Measurements from ENCODE around the gene LRGUK. TPM values are rescaled to one million over a fixed set of nuclear protein-coding genes. Genes with fewer than 3 reads are reported as not detected.

LRGUK gene
- total and polyA plus RNA-seq, 2 donors (not counting 3 experiments of a cell fraction or from before 2014, with no cell fraction given) = 0.10 to 0.11 TPM

- FAIRE-seq (no peak), DNase-seq (ENCODE audit: low read depth, low spot score) (no peak)
- no peak overlapping the region for H3K27ac ChIP-seq (ENCODE audit: insufficient read depth, low read depth, low read length)
- H3K9ac ChIP-seq (replicated peaks; ENCODE audit: extremely low read depth, insufficient read depth, low read length) = no peak overlapping the region
- no peak overlapping the region for H3K4me3 ChIP-seq (replicated peaks in 1 of 3; ENCODE audit: insufficient read depth in 1 of 3, low read depth in 1 of 3, low read length in 3 of 3)
- H3K4me1 ChIP-seq (ENCODE audit: control insufficient read depth, extremely low read depth, insufficient read depth, low read length) = no peaks in the 10 kb centered on the region
- H3K9me3 ChIP-seq (replicated peaks; ENCODE audit: control insufficient read depth, insufficient read depth, low read length) = no peaks in the 10 kb centered on the region
- dilution Hi-C loops (cut with MboI; ENCODE audit: extremely low pct_ligation_motif_present, low sequenced_read_pairs) (no loop called here), intact Hi-C loops (cut with micrococcal nuclease) (no loop called here)
- no peaks in the 10 kb centered on the region for H3K36me3 ChIP-seq (ENCODE audit: control insufficient read depth in 2 of 2, extremely low read depth in 1 of 2, insufficient read depth in 2 of 2, low read length in 2 of 2)
- H2AFZ ChIP-seq (ENCODE audit: low read depth, low read length) = no peak overlapping the region
- no peak for TF ChIP-seq JUN (IDR thresholded peaks at IDR 0.05; ENCODE audit: borderline replicate concordance, insufficient read depth, insufficient read length, low read depth)
- no peak for TF ChIP-seq POLR2A (IDR thresholded peaks at IDR 0.05; ENCODE audit: low read depth, low read length)
- TF ChIP-seq FOS (IDR thresholded peaks at IDR 0.05; ENCODE audit: borderline replicate concordance, insufficient read depth, low read length) = no peak
- no peak for TF ChIP-seq EZH2 (IDR thresholded peaks at IDR 0.05; ENCODE audit: borderline replicate concordance, low read depth, low read length, severe bottlenecking)
- no peak for TF ChIP-seq GATA2 (IDR thresholded peaks at IDR 0.05; ENCODE audit: insufficient read depth, insufficient read length, low read depth, low read length)
- no peak for TF ChIP-seq MYC (IDR thresholded peaks at IDR 0.05; ENCODE audit: low read depth, low read length)
- H3K27me3 ChIP-seq (ENCODE audit: control insufficient read depth in 2 of 2, insufficient read depth in 2 of 2, low read length in 2 of 2) = peaks cover 2 to 3% of the 10 kb centered on the region in 2 experiments
- no peaks in the 10 kb centered on the region for H3K9me1 ChIP-seq (replicated peaks; ENCODE audit: control insufficient read depth, extremely low read depth, insufficient read depth, low read length)
- no peak overlapping the region for H3K4me2 ChIP-seq (ENCODE audit: insufficient read depth, low read length)
- ChIA-PET CTCF (interaction anchor here (1.1 to 1.3 kb wide), 2 partner anchors 41 kb away, joined by 4 read pairs; no protein-coding TSS in a partner anchor), POLR2A (no interaction called here)
- BruUV-seq (replicated peaks) = no TSS peak
- H4K20me1 ChIP-seq (replicated peaks; ENCODE audit: control insufficient read depth, extremely low read depth, insufficient read depth, low read length) = no peaks in the 10 kb centered on the region
- H3K79me2 ChIP-seq (ENCODE audit: control insufficient read depth, insufficient read depth, low read length) = no peaks in the 10 kb centered on the region
Observed at GRCh38 chr7:134182078-134182477, 54.9 kb downstream of the LRGUK start.

- Histone ChIP-seq H3K27me3 (ENCODE audit: control insufficient read depth in 2 of 2, insufficient read depth in 2 of 2, low read length in 2 of 2) (peaks cover 2 to 3% of the 10 kb centered on the region in 2 experiments), H3K36me3 (ENCODE audit: control insufficient read depth in 2 of 2, extremely low read depth in 1 of 2, insufficient read depth in 2 of 2, low read length in 2 of 2) (no peaks in the 10 kb centered on the region), H3K9me3 (replicated peaks; ENCODE audit: control insufficient read depth, insufficient read depth, low read length) (no peaks in the 10 kb centered on the region), H3K27ac (ENCODE audit: insufficient read depth, low read depth, low read length) (no peak overlapping the region), H4K20me1 (replicated peaks; ENCODE audit: control insufficient read depth, extremely low read depth, insufficient read depth, low read length) (no peaks in the 10 kb centered on the region), H3K9me1 (replicated peaks; ENCODE audit: control insufficient read depth, extremely low read depth, insufficient read depth, low read length) (no peaks in the 10 kb centered on the region), H3K9ac (replicated peaks; ENCODE audit: extremely low read depth, insufficient read depth, low read length) (no peak overlapping the region), H3K4me2 (ENCODE audit: insufficient read depth, low read length) (no peak overlapping the region), H3K4me1 (ENCODE audit: control insufficient read depth, extremely low read depth, insufficient read depth, low read length) (no peaks in the 10 kb centered on the region), H3K79me2 (ENCODE audit: control insufficient read depth, insufficient read depth, low read length) (no peaks in the 10 kb centered on the region), H2AFZ (ENCODE audit: low read depth, low read length) (no peak overlapping the region), H3K4me3 (replicated peaks in 1 of 3; ENCODE audit: insufficient read depth in 1 of 3, low read depth in 1 of 3, low read length in 3 of 3) (no peak overlapping the region)
- TF ChIP-seq POLR2A (IDR thresholded peaks at IDR 0.05; ENCODE audit: low read depth, low read length) (no peak), MAX (IDR thresholded peaks at IDR 0.05; ENCODE audit: insufficient read depth, insufficient read length) (no peak), GATA2 (IDR thresholded peaks at IDR 0.05; ENCODE audit: insufficient read depth, insufficient read length, low read depth, low read length) (no peak), EZH2 (IDR thresholded peaks at IDR 0.05; ENCODE audit: borderline replicate concordance, low read depth, low read length, severe bottlenecking) (no peak), CTCF (IDR thresholded peaks at IDR 0.05; ENCODE audit: extremely low read depth in 1 of 2, insufficient read depth in 1 of 2, low read depth in 1 of 2, low read length in 2 of 2) (no peak), JUN (IDR thresholded peaks at IDR 0.05; ENCODE audit: borderline replicate concordance, insufficient read depth, insufficient read length, low read depth) (no peak), FOS (IDR thresholded peaks at IDR 0.05; ENCODE audit: borderline replicate concordance, insufficient read depth, low read length) (no peak), POLR2AphosphoS5 (IDR thresholded peaks at IDR 0.05; ENCODE audit: insufficient read depth, low read depth, low read length) (no peak), MYC (IDR thresholded peaks at IDR 0.05; ENCODE audit: low read depth, low read length) (no peak)
- no TSS peak for BruUV-seq (replicated peaks)
- intact Hi-C loops (cut with micrococcal nuclease) = no loop called here
- dilution Hi-C loops (cut with MboI; ENCODE audit: extremely low pct_ligation_motif_present, low sequenced_read_pairs) = no loop called here
- ChIA-PET POLR2A (no interaction called here), CTCF (no interaction called here)
- FAIRE-seq = no peak
- DNase-seq (ENCODE audit: low read depth, low spot score) = no peak
Observed at GRCh38 chr7:134184767-134185166, 57.6 kb downstream of the LRGUK start.
